GM23338 (cell line): ENCODE results near the gene SORT1. TPM values are rescaled to one million over a fixed set of nuclear protein-coding genes. Genes with fewer than 3 reads are reported as not detected.

Experiments used
- ATAC-seq: fragments of 200-7000 bp; cut with Tn5 transposase; 3 replicates; pipeline ENCODE4 v1.9.1; 2020
- DNase-seq: peaks from one replicate; pipeline ENCODE4 v3.0.0-alpha.2; 2015; ENCODE audit warnings: low spot score
- H2AFZ ChIP-seq: fragments of 200-600 bp; sonication (generic); 2 replicates; pipeline ENCODE4 v1.8.0; 2016; ENCODE audit warnings: antibody characterized with exemption, mild to moderate bottlenecking, moderate library complexity
- H3F3A ChIP-seq: fragments of 200-600 bp; sonication (generic); replicated peaks from 2 replicates; pipeline ENCODE4 v1.8.0; 2017; ENCODE audit warnings: antibody characterized with exemption, mixed run types, low read depth
- H3K27ac ChIP-seq: fragments of 200-600 bp; sonication (generic); 2 replicates; pipeline ENCODE4 v1.6.1; 2016; ENCODE audit warnings: low read depth
- H3K27me3 ChIP-seq: fragments of 200-600 bp; sonication (generic); 2 replicates; pipeline ENCODE4 v1.8.0; 2016; ENCODE audit warnings: mild to moderate bottlenecking, mixed run types, moderate library complexity; ENCODE audit not compliant: insufficient read depth
- H3K36me3 ChIP-seq: fragments of 200-600 bp; sonication (generic); 2 replicates; pipeline ENCODE4 v1.8.0; 2016; ENCODE audit warnings: mild to moderate bottlenecking; ENCODE audit not compliant: insufficient read depth
- H3K4me1 ChIP-seq: fragments of 200-600 bp; sonication (generic); 2 replicates; pipeline ENCODE4 v1.8.0; 2016; ENCODE audit warnings: mild to moderate bottlenecking, moderate library complexity; ENCODE audit not compliant: insufficient read depth
- H3K4me2 ChIP-seq: fragments of 200-600 bp; sonication (generic); 2 replicates; pipeline ENCODE4 v1.7.1; 2017; ENCODE audit warnings: mixed run types
- H3K4me3 ChIP-seq: fragments of 200-600 bp; sonication (generic); 2 replicates; pipeline ENCODE4 v1.6.1; 2016; ENCODE audit warnings: mixed run types
- H3K79me2 ChIP-seq: fragments of 200-600 bp; sonication (generic); replicated peaks from 2 replicates; pipeline ENCODE4 v1.8.0; 2017; ENCODE audit warnings: mild to moderate bottlenecking; ENCODE audit not compliant: insufficient read depth
- H3K9me2 ChIP-seq: fragments of 200-600 bp; sonication (generic); 2 replicates; pipeline ENCODE4 v1.8.0; 2017; ENCODE audit not compliant: insufficient read depth
- H4K20me1 ChIP-seq: fragments of 200-600 bp; sonication (generic); replicated peaks from 2 replicates; pipeline ENCODE4 v1.8.0; 2017; ENCODE audit warnings: mild to moderate bottlenecking; ENCODE audit not compliant: insufficient read depth
- H3K27ac Mint-ChIP-seq: 2 replicates; pipeline ENCODE4 v1.8.0; 2020; ENCODE audit warnings: inconsistent platforms, mild to moderate bottlenecking, moderate library complexity, mixed read lengths
- H3K27me3 Mint-ChIP-seq: 3 replicates; pipeline ENCODE4 v1.8.0; 2022; ENCODE audit warnings: low read depth, mild to moderate bottlenecking, moderate library complexity, mixed read lengths, inconsistent platforms; ENCODE audit not compliant: insufficient read depth, poor library complexity
- H3K36me3 Mint-ChIP-seq: 3 replicates; pipeline ENCODE4 v1.8.0; 2021; ENCODE audit warnings: low read depth, mild to moderate bottlenecking, inconsistent platforms, moderate library complexity, mixed read lengths
- H3K4me1 Mint-ChIP-seq: 3 replicates; pipeline ENCODE4 v1.8.0; 2020; ENCODE audit warnings: mild to moderate bottlenecking, inconsistent platforms, mixed read lengths
- H3K4me3 Mint-ChIP-seq: 3 replicates; pipeline ENCODE4 v1.8.0; 2021; ENCODE audit warnings: moderate library complexity, mild to moderate bottlenecking, inconsistent platforms, mixed read lengths
- H3K9me3 Mint-ChIP-seq: 3 replicates; pipeline ENCODE4 v1.8.0; 2020; ENCODE audit warnings: moderate library complexity, mild to moderate bottlenecking, inconsistent platforms, mixed read lengths
- CREB1 ChIP-seq: fragments of 250-450 bp; sonication (Bioruptor Pico); IDR thresholded peaks from 2 replicates; pipeline ENCODE4 v1.5.0; 2020; ENCODE audit warnings: low read depth, mild to moderate bottlenecking, moderate library complexity
- CTCF ChIP-seq, 2 experiments: fragments of 200-600 bp in 1 of 2; sonication (generic) in 1 of 2; conservative IDR thresholded peaks; 2 replicates each; pipeline versions ENCODE4 v1.5.1 to v1.6.1; 2016 to 2017; ENCODE audit warnings: antibody characterized with exemption in 2 of 2, low read depth in 2 of 2, mild to moderate bottlenecking in 2 of 2, moderate library complexity in 1 of 2
- ETS1 ChIP-seq: IDR thresholded peaks from 2 replicates; pipeline ENCODE4 v1.6.1; 2016; ENCODE audit warnings: antibody characterized with exemption
- EZH2 ChIP-seq: fragments of 200-600 bp; sonication (generic); IDR thresholded peaks from one replicate; pipeline ENCODE4 v1.8.0; 2017; ENCODE audit warnings: antibody characterized with exemption, mild to moderate bottlenecking, low read depth; ENCODE audit not compliant: unreplicated experiment
- EZH2phosphoT487 ChIP-seq: fragments of 200-600 bp; sonication (generic); IDR thresholded peaks from one replicate; pipeline ENCODE4 v1.8.1; 2018; ENCODE audit warnings: antibody characterized with exemption; ENCODE audit not compliant: unreplicated experiment
- JUNB ChIP-seq: IDR thresholded peaks from one replicate; pipeline ENCODE4 v1.6.1; 2016; ENCODE audit warnings: antibody characterized with exemption; ENCODE audit not compliant: unreplicated experiment
- NANOG ChIP-seq: IDR thresholded peaks from 2 replicates; pipeline ENCODE4 v1.6.1; 2016; ENCODE audit warnings: antibody characterized with exemption, borderline replicate concordance
- POLR2AphosphoS5 ChIP-seq: IDR thresholded peaks from 2 replicates; pipeline ENCODE4 v1.6.1; 2016; ENCODE audit warnings: antibody characterized with exemption, low read depth
- REST ChIP-seq: IDR thresholded peaks from one replicate; pipeline ENCODE4 v1.6.1; 2018; ENCODE audit warnings: antibody characterized with exemption; ENCODE audit not compliant: unreplicated experiment
- STAT1 ChIP-seq: IDR thresholded peaks from one replicate; pipeline ENCODE4 v1.6.1; 2016; ENCODE audit warnings: antibody characterized with exemption; ENCODE audit not compliant: unreplicated experiment
- ZNF114 ChIP-seq: fragments of 250-450 bp; sonication (Bioruptor Pico); IDR thresholded peaks from 2 replicates; pipeline ENCODE4 v1.5.0; 2020; ENCODE audit warnings: mild to moderate bottlenecking, moderate library complexity
- ZNF331 ChIP-seq: fragments of 250-450 bp; sonication (Bioruptor Pico); IDR thresholded peaks from 2 replicates; pipeline ENCODE4 v1.5.0; 2020; ENCODE audit warnings: low read depth, mild to moderate bottlenecking, moderate library complexity
- ZNF462 ChIP-seq: fragments of 250-450 bp; sonication (Bioruptor Pico); IDR thresholded peaks from 2 replicates; pipeline ENCODE4 v1.5.0; 2020; ENCODE audit warnings: mild to moderate bottlenecking, moderate library complexity
- polyA plus RNA-seq: library from polyadenylated mRNA; unstranded; fragments of >200 nt; fragmentation: Nextera tagmentation; extraction: Ambion mirVana; gene quantifications from 2 replicates; pipeline ENCODE4 v1.2.1, GENCODE V29; 2016
- total RNA-seq: library from RNA; depleted of rRNA; stranded (reverse); fragments of >200 nt; shearing (Covaris generic); gene quantifications from 2 replicates; pipeline ENCODE4 v1.2.3, GENCODE V29; 2014

Gene SORT1
- total and polyA plus RNA-seq, 2 experiments from 2014 or later = 10.9 to 55.4 TPM

GRCh38 chr1:109444346-109444745 is 46.6 kb upstream of the SORT1 start:
- Histone ChIP-seq H3K27ac (no peak overlapping the region), H3K4me2 (no peak overlapping the region), H2AFZ (no peak overlapping the region), H3K4me1 (no peaks in the 10 kb centered on the region; the same call in 1 of the 2 replicates), H3K4me3 (no peak overlapping the region), H3K36me3 (no peaks in the 10 kb centered on the region), H3K79me2 (no peaks in the 10 kb centered on the region), H3K9me2 (no peaks in the 10 kb centered on the region), H3F3A (no peaks in the 10 kb centered on the region), H4K20me1 (no peaks in the 10 kb centered on the region), H3K27me3 (no peaks in the 10 kb centered on the region)
- Mint-ChIP-seq H3K9me3 (no peaks in the 10 kb centered on the region), H3K27ac (no peak overlapping the region), H3K4me3 (no peak overlapping the region), H3K4me1 (no peaks in the 10 kb centered on the region), H3K36me3 (no peaks in the 10 kb centered on the region), H3K27me3 (no peaks in the 10 kb centered on the region)
- no peak for ATAC-seq
- no peak for DNase-seq
- no peak for TF ChIP-seq ZNF331 (CRISPR knock-in tag)
- no peak for TF ChIP-seq ETS1
- no peak for TF ChIP-seq ZNF114 (CRISPR knock-in tag)
- TF ChIP-seq EZH2phosphoT487 = no peak
- TF ChIP-seq CTCF (conservative IDR thresholded peaks at IDR 0.05; ENCODE audit: low read depth in 2 of 2) = no peak
- no peak for TF ChIP-seq JUNB
- no peak for TF ChIP-seq CREB1 (CRISPR knock-in tag)
- no peak for TF ChIP-seq REST
- no peak for TF ChIP-seq NANOG
- TF ChIP-seq POLR2AphosphoS5 = no peak
- TF ChIP-seq EZH2 = no peak
- no peak for TF ChIP-seq ZNF462 (CRISPR knock-in tag)
- no peak for TF ChIP-seq STAT1
